ENCODE data around the gene GCFC2. TPM values are rescaled to one million over a fixed set of nuclear protein-coding genes. Genes with fewer than 3 reads are reported as not detected.

The GCFC2 gene
- total RNA-seq, 1 experiment from 2014 or later, result 24.5 TPM

GRCh38 chr2:75736276-75736675, 25.6 kb upstream of the GCFC2 start:
- CTCF ChIA-PET, result no interaction called here
- POLR2A ChIA-PET (ENCODE audit: unreplicated experiment), result no interaction called here
- no TSS peak for BruUV-seq (replicated peaks)
- TF ChIP-seq EZH2phosphoT487 (IDR thresholded peaks at IDR 0.05; ENCODE audit: borderline replicate concordance, low read length) (no peak), CTCF (conservative IDR thresholded peaks at IDR 0.05; ENCODE audit: low read depth, low read length) (no peak), EZH2 (IDR thresholded peaks at IDR 0.05; ENCODE audit: low read length, unreplicated experiment) (no peak)
- Histone ChIP-seq H3K27ac (ENCODE audit: low read length) (no peak overlapping the region), H3K79me2 (ENCODE audit: low read length) (no peaks in the 10 kb centered on the region), H3K9me3 (ENCODE audit: low read length) (no peaks in the 10 kb centered on the region), H3K27me3 (ENCODE audit: low read length) (peaks cover 35% of the 10 kb centered on the region), H3K9ac (ENCODE audit: low read length) (no peak overlapping the region), H4K20me1 (ENCODE audit: low read length) (no peaks in the 10 kb centered on the region), H3K4me1 (ENCODE audit: insufficient read depth, low read length) (no peaks in the 10 kb centered on the region), H3F3A (ENCODE audit: low read length, unreplicated experiment) (no peaks in the 10 kb centered on the region), H3K36me3 (ENCODE audit: low read depth, low read length) (no peaks in the 10 kb centered on the region), H2AFZ (ENCODE audit: low read length) (no peak overlapping the region), H3K4me2 (ENCODE audit: low read length) (no peak overlapping the region), H3K4me3 (ENCODE audit: low read length) (no peak overlapping the region), H3K9me2 (replicated peaks; ENCODE audit: low read length) (no peaks in the 10 kb centered on the region)
- DNase-seq, result no peak
- intact Hi-C loops (cut with micrococcal nuclease), result no loop called here
- no peak for ATAC-seq

GRCh38 chr2:75729861-75730260, 19.1 kb upstream of the GCFC2 start:
- ChIA-PET CTCF (interaction anchor here (0.7 kb wide), 3 partner anchors 116 to 824 kb away, joined by 3 read pairs; no protein-coding TSS in a partner anchor), POLR2A (ENCODE audit: unreplicated experiment) (no interaction called here)
- intact Hi-C loops (cut with micrococcal nuclease), result loop anchor here (2.0 kb wide), 1 partner anchor 871 kb away; no protein-coding TSS in a partner anchor
- H3K4me2 ChIP-seq (ENCODE audit: low read length), result no peak overlapping the region
- H3K9ac ChIP-seq (ENCODE audit: low read length), result no peak overlapping the region
- no peaks in the 10 kb centered on the region for H4K20me1 ChIP-seq (ENCODE audit: low read length)
- BruUV-seq (replicated peaks), result no TSS peak
- TF ChIP-seq EZH2 (IDR thresholded peaks at IDR 0.05; ENCODE audit: low read length, unreplicated experiment) (no peak), EZH2phosphoT487 (IDR thresholded peaks at IDR 0.05; ENCODE audit: borderline replicate concordance, low read length) (no peak), CTCF (conservative IDR thresholded peaks at IDR 0.05; ENCODE audit: low read depth, low read length) (peak; percentile 73)
- H3K9me3 ChIP-seq (ENCODE audit: low read length), result no peaks in the 10 kb centered on the region
- no peaks in the 10 kb centered on the region for H3F3A ChIP-seq (ENCODE audit: low read length, unreplicated experiment)
- no peak overlapping the region for H3K27ac ChIP-seq (ENCODE audit: low read length)
- no peaks in the 10 kb centered on the region for H3K36me3 ChIP-seq (ENCODE audit: low read depth, low read length)
- ATAC-seq, result no peak
- H3K27me3 ChIP-seq (ENCODE audit: low read length), result peaks cover 23% of the 10 kb centered on the region
- no peak overlapping the region for H3K4me3 ChIP-seq (ENCODE audit: low read length)
- H3K9me2 ChIP-seq (replicated peaks; ENCODE audit: low read length), result no peaks in the 10 kb centered on the region
- H2AFZ ChIP-seq (ENCODE audit: low read length), result no peak overlapping the region
- no peaks in the 10 kb centered on the region for H3K79me2 ChIP-seq (ENCODE audit: low read length)
- peak; percentile 66 for DNase-seq
- H3K4me1 ChIP-seq (ENCODE audit: insufficient read depth, low read length), result no peaks in the 10 kb centered on the region

- Histone ChIP-seq H3K79me2 (ENCODE audit: low read length) (no peaks in the 10 kb centered on the region), H3K4me3 (ENCODE audit: low read length) (no peak overlapping the region), H4K20me1 (ENCODE audit: low read length) (no peaks in the 10 kb centered on the region), H3K4me1 (ENCODE audit: insufficient read depth, low read length) (no peaks in the 10 kb centered on the region), H2AFZ (ENCODE audit: low read length) (no peak overlapping the region), H3K9me3 (ENCODE audit: low read length) (no peaks in the 10 kb centered on the region), H3K4me2 (ENCODE audit: low read length) (no peak overlapping the region), H3K9me2 (replicated peaks; ENCODE audit: low read length) (no peaks in the 10 kb centered on the region), H3K36me3 (ENCODE audit: low read depth, low read length) (no peaks in the 10 kb centered on the region), H3K27me3 (ENCODE audit: low read length) (peaks cover 23% of the 10 kb centered on the region), H3K9ac (ENCODE audit: low read length) (no peak overlapping the region), H3K27ac (ENCODE audit: low read length) (no peak overlapping the region), H3F3A (ENCODE audit: low read length, unreplicated experiment) (no peaks in the 10 kb centered on the region)
- no peak for DNase-seq
- POLR2A ChIA-PET (ENCODE audit: unreplicated experiment), result no interaction called here
- no peak for TF ChIP-seq CTCF (conservative IDR thresholded peaks at IDR 0.05; ENCODE audit: low read depth, low read length)
- TF ChIP-seq EZH2phosphoT487 (IDR thresholded peaks at IDR 0.05; ENCODE audit: borderline replicate concordance, low read length), result no peak
- TF ChIP-seq EZH2 (IDR thresholded peaks at IDR 0.05; ENCODE audit: low read length, unreplicated experiment), result no peak
- no peak for ATAC-seq
- BruUV-seq (replicated peaks), result no TSS peak
- intact Hi-C loops (cut with micrococcal nuclease), result no loop called here
- CTCF ChIA-PET, result no interaction called here
Observed at GRCh38 chr2:75728614-75729419, 18.1 kb upstream of the GCFC2 start.
